SK-N-SH (cell line): ENCODE results near the gene ABCC2. TPM values are rescaled to one million over a fixed set of nuclear protein-coding genes. Genes with fewer than 3 reads are reported as not detected.

Source experiments
- CTCF ChIA-PET: fragments of 300-600, 350-600 bp; formaldehyde crosslinking; extraction: SDS; loops from one replicate; lab custom pipeline; 2021; lab: Yijun Ruan, JAX
- POLR2A ChIA-PET: fragments of 350-600 bp; sonication (Branson Sonifier 250); formaldehyde crosslinking; extraction: SDS; loops from one replicate; lab custom pipeline; 2020; ENCODE audit warnings: antibody characterized with exemption, inconsistent platforms; lab: Yijun Ruan, JAX
- DNase-seq: peaks from one replicate; pipeline ENCODE4 v3.0.0; 2012
- H2AFZ ChIP-seq: fragments of 200-600 bp; sonication (generic); 2 replicates; pipeline ENCODE4 v1.8.1; 2016; ENCODE audit warnings: antibody characterized with exemption, mild to moderate bottlenecking, low read depth
- H3F3A ChIP-seq: fragments of 200-600 bp; sonication (generic); replicated peaks from 2 replicates; pipeline ENCODE3; 2016; ENCODE audit warnings: antibody characterized with exemption, mild to moderate bottlenecking; ENCODE audit not compliant: insufficient read depth
- H3K27ac ChIP-seq, 2 experiments: fragments of 200-500 bp in 1 of 2; fragments of 200-600 bp in 1 of 2; sonication (Bioruptor generic) in 1 of 2; sonication (generic), shearing (Covaris generic) in 1 of 2; 2 replicates each; pipeline versions ENCODE4 v1.5.1 to v1.6.1; 2014 to 2016; ENCODE audit warnings: low read depth in 2 of 2, inconsistent platforms in 1 of 2, low read length in 1 of 2, mild to moderate bottlenecking in 1 of 2, mixed read lengths in 1 of 2
- H3K27me3 ChIP-seq: fragments of 200-600 bp; sonication (generic), shearing (Covaris generic); 2 replicates; pipeline ENCODE4 v1.6.1; 2016; ENCODE audit warnings: mixed run types; ENCODE audit not compliant: insufficient read depth
- H3K36me3 ChIP-seq, 2 experiments: fragments of 200-500 bp in 1 of 2; fragments of 200-600 bp in 1 of 2; sonication (Bioruptor generic) in 1 of 2; sonication (generic) in 1 of 2; replicated peaks in 1 of 2; 2 replicates each; pipeline versions ENCODE3 to v1.5.1; 2014 to 2016; ENCODE audit warnings: low read length in 1 of 2, mild to moderate bottlenecking in 1 of 2; ENCODE audit not compliant: insufficient read depth in 2 of 2, control insufficient read depth in 1 of 2
- H3K4me1 ChIP-seq, 2 experiments: fragments of 200-500 bp in 1 of 2; fragments of 200-600 bp in 1 of 2; sonication (Bioruptor generic) in 1 of 2; sonication (generic), shearing (Covaris generic) in 1 of 2; 2 replicates each; pipeline versions ENCODE4 v1.5.1 to v1.6.1; 2014 to 2016; ENCODE audit warnings: low read depth in 1 of 2, low read length in 1 of 2, mixed run types in 1 of 2; ENCODE audit not compliant: insufficient read depth in 2 of 2, control insufficient read depth in 1 of 2
- H3K4me2 ChIP-seq: fragments of 200-600 bp; sonication (generic), shearing (Covaris generic); 2 replicates; pipeline ENCODE4 v1.6.1; 2017; ENCODE audit warnings: mixed run types
- H3K4me3 ChIP-seq, 2 experiments: fragments of 200-500 bp in 1 of 2; fragments of 200-600 bp in 1 of 2; sonication (Bioruptor generic) in 1 of 2; sonication (generic), shearing (Covaris generic) in 1 of 2; 2 replicates each; pipeline versions ENCODE4 v1.5.1 to v1.8.1; 2014 to 2016; ENCODE audit warnings: low read depth in 2 of 2, inconsistent platforms in 1 of 2, low read length in 1 of 2, mild to moderate bottlenecking in 1 of 2, mixed read lengths in 1 of 2, moderate library complexity in 1 of 2
- H3K79me2 ChIP-seq: fragments of 200-600 bp; sonication (generic); 2 replicates; pipeline ENCODE4 v1.8.1; 2017; ENCODE audit warnings: mild to moderate bottlenecking; ENCODE audit not compliant: insufficient read depth
- H3K9ac ChIP-seq: fragments of 200-600 bp; sonication (generic); 2 replicates; pipeline ENCODE4 v1.6.1; 2017; ENCODE audit warnings: mixed run types
- H3K9me2 ChIP-seq: fragments of 200-600 bp; sonication (generic); 2 replicates; pipeline ENCODE4 v1.6.1; 2017; ENCODE audit warnings: mixed run types
- H3K9me3 ChIP-seq: fragments of 200-600 bp; sonication (generic); 2 replicates; pipeline ENCODE4 v1.6.1; 2017; ENCODE audit warnings: mixed run types, mild to moderate bottlenecking, moderate library complexity
- H4K20me1 ChIP-seq: fragments of 200-600 bp; sonication (generic); 2 replicates; pipeline ENCODE4 v1.6.1; 2017; ENCODE audit warnings: mild to moderate bottlenecking, mixed run types; ENCODE audit not compliant: insufficient read depth
- CHD2 ChIP-seq: fragments of 150-350 bp; IDR thresholded peaks from 2 replicates; pipeline ENCODE4 v1.6.1; 2018; ENCODE audit warnings: low read length; ENCODE audit not compliant: partially characterized antibody
- CTCF ChIP-seq: fragments of 200-600 bp; sonication (generic); IDR thresholded peaks from 2 replicates; pipeline ENCODE4 v1.6.1; 2017; ENCODE audit warnings: antibody characterized with exemption, mild to moderate bottlenecking, moderate library complexity
- ELF1 ChIP-seq: IDR thresholded peaks from 2 replicates; pipeline ENCODE4 v1.4.0; 2012
- EP300 ChIP-seq, 2 experiments: IDR thresholded peaks; 2 replicates each; pipeline versions ENCODE4 v1.4.0 to v1.6.1; 2012; ENCODE audit warnings: borderline replicate concordance in 1 of 2, low read depth in 1 of 2, low read length in 1 of 2
- EZH2phosphoT487 ChIP-seq: fragments of 200-600 bp; sonication (generic); IDR thresholded peaks from 2 replicates; pipeline ENCODE4 v1.6.1; 2017; ENCODE audit warnings: low read depth, mixed run types, mild to moderate bottlenecking, antibody characterized with exemption, moderate library complexity, borderline replicate concordance
- GABPA ChIP-seq: IDR thresholded peaks from 2 replicates; pipeline ENCODE4 v1.4.0; 2012; ENCODE audit warnings: low read depth, mild to moderate bottlenecking
- MEF2A ChIP-seq: IDR thresholded peaks from 2 replicates; pipeline ENCODE4 v1.4.0; 2012; ENCODE audit warnings: low read depth, borderline replicate concordance
- NFIC ChIP-seq: IDR thresholded peaks from 2 replicates; pipeline ENCODE4 v1.4.0; 2012; ENCODE audit warnings: borderline replicate concordance
- NRF1 ChIP-seq: IDR thresholded peaks from 2 replicates; pipeline ENCODE4 v1.6.1; 2012; ENCODE audit warnings: low read depth, mild to moderate bottlenecking, low read length
- POLR2AphosphoS5 ChIP-seq: IDR thresholded peaks from 2 replicates; pipeline ENCODE4 v1.6.1; 2012; ENCODE audit warnings: low read depth, low read length
- RCOR1 ChIP-seq: fragments of 150-350 bp; IDR thresholded peaks from 2 replicates; pipeline ENCODE4 v1.6.1; 2017; ENCODE audit warnings: antibody characterized with exemption, low read length
- RFX5 ChIP-seq: IDR thresholded peaks from 2 replicates; pipeline ENCODE4 v1.6.1; 2012; ENCODE audit warnings: mild to moderate bottlenecking, improper control_type of control experiment, low read length
- RXRA ChIP-seq: IDR thresholded peaks from 2 replicates; pipeline ENCODE4 v1.4.0; 2012; ENCODE audit warnings: low read depth, mild to moderate bottlenecking, borderline replicate concordance
- SIN3A ChIP-seq: IDR thresholded peaks from 2 replicates; pipeline ENCODE4 v1.6.1; 2012; ENCODE audit warnings: low read depth, mild to moderate bottlenecking, low read length, moderate library complexity, borderline replicate concordance
- TEAD4 ChIP-seq: IDR thresholded peaks from 2 replicates; pipeline ENCODE4 v1.4.0; 2012; ENCODE audit warnings: mild to moderate bottlenecking, borderline replicate concordance; ENCODE audit not compliant: insufficient read depth
- USF1 ChIP-seq: IDR thresholded peaks from 2 replicates; pipeline ENCODE4 v1.4.0; 2012; ENCODE audit warnings: low read depth, borderline replicate concordance
- YY1 ChIP-seq: IDR thresholded peaks from 2 replicates; pipeline ENCODE4 v1.4.0; 2012; ENCODE audit warnings: low read depth, mild to moderate bottlenecking
- WGBS: methylation state at CpG from one replicate; pipeline ENCODE4 v1.1.6; 2017; ENCODE audit warnings: low lambda C conversion rate; 5-methylcytosine and 5-hydroxymethylcytosine counted together
- polyA plus RNA-seq, 3 experiments: library from polyadenylated mRNA; depleted of rRNA; stranded (reverse); fragments of >200 nt; gene quantifications; 2 replicates each; pipeline ENCODE4 v1.2.3, GENCODE V29; 2012
- TF ChIP-seq, protein P1 (sequence below): IDR thresholded peaks from 2 replicates; pipeline ENCODE4 v1.4.0; 2012; ENCODE audit warnings: low read depth
- TF ChIP-seq, protein P2 (sequence below): IDR thresholded peaks from 2 replicates; pipeline ENCODE4 v1.4.0; 2012; ENCODE audit warnings: low read depth, borderline replicate concordance

ABCC2 gene
- polyA plus RNA-seq, 1 of the 3 experiments (the other 2 are of a cell fraction): 0.48 TPM

DNA sequence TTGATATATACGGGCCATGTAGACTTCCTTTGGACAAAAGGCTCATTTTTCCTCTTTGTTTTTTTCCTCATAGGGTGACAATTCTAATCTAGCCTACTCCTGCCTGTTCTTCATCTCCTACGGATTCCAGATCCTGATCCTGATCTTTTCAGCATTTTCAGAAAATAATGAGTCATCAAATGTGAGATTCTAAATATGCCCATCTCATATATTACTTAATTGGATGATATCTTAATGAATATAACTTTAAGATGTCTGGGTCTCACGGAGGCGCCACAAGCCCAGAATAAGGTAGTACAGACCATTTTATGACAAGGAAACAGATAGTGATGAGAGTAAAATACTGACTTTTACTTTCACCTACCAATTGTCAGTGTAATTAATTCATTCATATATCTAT, 11.4 kb downstream of the ABCC2 start (continued):
- no peak for TF ChIP-seq EZH2phosphoT487
- TF ChIP-seq GABPA: no peak

GRCh38 chr10:99796928-99797327, 14.5 kb downstream of the ABCC2 start:
- H4K20me1 ChIP-seq: no peaks in the 10 kb centered on the region
- H3K4me1 ChIP-seq: no peaks in the 10 kb centered on the region
- no peak overlapping the region for H3K4me2 ChIP-seq
- no peak overlapping the region for H3K4me3 ChIP-seq
- H3K36me3 ChIP-seq: no peaks in the 10 kb centered on the region
- ChIA-PET POLR2A (no interaction called here), CTCF (interaction anchor here (1.3 kb wide), 1 partner anchor 49 kb away, joined by 5 read pairs; no protein-coding TSS in a partner anchor)
- no peaks in the 10 kb centered on the region for H3K27me3 ChIP-seq
- H3K27ac ChIP-seq: no peak overlapping the region
- H3F3A ChIP-seq: no peaks in the 10 kb centered on the region
- no peaks in the 10 kb centered on the region for H3K9me2 ChIP-seq
- no peak overlapping the region for H2AFZ ChIP-seq
- TF ChIP-seq ELF1: no peak
- TF ChIP-seq, protein P1, sequence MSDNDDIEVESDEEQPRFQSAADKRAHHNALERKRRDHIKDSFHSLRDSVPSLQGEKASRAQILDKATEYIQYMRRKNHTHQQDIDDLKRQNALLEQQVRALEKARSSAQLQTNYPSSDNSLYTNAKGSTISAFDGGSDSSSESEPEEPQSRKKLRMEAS: no peak
- TF ChIP-seq TEAD4: no peak
- TF ChIP-seq SIN3A: no peak
- TF ChIP-seq RCOR1: no peak
- TF ChIP-seq RFX5: no peak
- no peak for TF ChIP-seq NRF1
- no peak for TF ChIP-seq GABPA
- TF ChIP-seq YY1: no peak
- no peak for TF ChIP-seq EP300 (IDR thresholded peaks at IDR 0.05; ENCODE audit: borderline replicate concordance in 1 of 2, low read depth in 1 of 2, low read length in 1 of 2)
- TF ChIP-seq NFIC: no peak
- TF ChIP-seq CTCF: no peak
- TF ChIP-seq, protein P2, sequence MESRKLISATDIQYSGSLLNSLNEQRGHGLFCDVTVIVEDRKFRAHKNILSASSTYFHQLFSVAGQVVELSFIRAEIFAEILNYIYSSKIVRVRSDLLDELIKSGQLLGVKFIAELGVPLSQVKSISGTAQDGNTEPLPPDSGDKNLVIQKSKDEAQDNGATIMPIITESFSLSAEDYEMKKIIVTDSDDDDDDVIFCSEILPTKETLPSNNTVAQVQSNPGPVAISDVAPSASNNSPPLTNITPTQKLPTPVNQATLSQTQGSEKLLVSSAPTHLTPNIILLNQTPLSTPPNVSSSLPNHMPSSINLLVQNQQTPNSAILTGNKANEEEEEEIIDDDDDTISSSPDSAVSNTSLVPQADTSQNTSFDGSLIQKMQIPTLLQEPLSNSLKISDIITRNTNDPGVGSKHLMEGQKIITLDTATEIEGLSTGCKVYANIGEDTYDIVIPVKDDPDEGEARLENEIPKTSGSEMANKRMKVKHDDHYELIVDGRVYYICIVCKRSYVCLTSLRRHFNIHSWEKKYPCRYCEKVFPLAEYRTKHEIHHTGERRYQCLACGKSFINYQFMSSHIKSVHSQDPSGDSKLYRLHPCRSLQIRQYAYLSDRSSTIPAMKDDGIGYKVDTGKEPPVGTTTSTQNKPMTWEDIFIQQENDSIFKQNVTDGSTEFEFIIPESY: no peak
- no peak for TF ChIP-seq CHD2
- TF ChIP-seq RXRA: no peak
- no peak for TF ChIP-seq POLR2AphosphoS5
- no peak for TF ChIP-seq MEF2A
- no peak for TF ChIP-seq USF1
- DNase-seq: no peak
- no peak overlapping the region for H3K9ac ChIP-seq
- no peaks in the 10 kb centered on the region for H3K9me3 ChIP-seq
- H3K79me2 ChIP-seq: no peaks in the 10 kb centered on the region
- 83% methylated on average over 6 of the region's 6 CpGs for WGBS
